GM18867 (cell line): Measurements from ENCODE around the gene DCAF11.

ENCODE experiments used
- ATAC-seq: cut with Tn5 transposase; IDR thresholded peaks from one replicate; pipeline ENCODE4 v1.9.1; 2021; ENCODE audit warnings: mild to moderate bottlenecking, moderate library complexity; ENCODE audit not compliant: unreplicated experiment

Gene DCAF11

DNA sequence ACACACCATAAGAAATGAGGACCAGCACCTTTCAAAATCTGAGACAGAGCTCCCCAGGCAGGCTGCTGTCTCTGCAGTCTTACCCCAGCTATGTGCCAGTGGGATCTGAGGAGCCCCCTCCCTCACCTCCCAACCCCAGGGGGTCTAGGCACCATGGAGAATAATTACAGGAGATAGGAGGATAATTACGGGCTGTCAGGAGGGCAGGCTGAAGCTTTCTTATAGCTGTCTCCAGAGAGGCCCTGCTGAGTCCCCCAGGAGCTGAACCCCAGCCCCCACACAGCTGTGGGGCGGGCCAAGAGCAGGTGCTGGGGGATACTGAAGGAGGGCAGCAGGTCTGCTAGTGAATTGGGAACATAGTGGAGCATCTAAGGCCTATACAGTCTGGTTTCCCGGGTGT lies 36.4 kb upstream of the DCAF11 start:
- no peak for ATAC-seq

DNA sequence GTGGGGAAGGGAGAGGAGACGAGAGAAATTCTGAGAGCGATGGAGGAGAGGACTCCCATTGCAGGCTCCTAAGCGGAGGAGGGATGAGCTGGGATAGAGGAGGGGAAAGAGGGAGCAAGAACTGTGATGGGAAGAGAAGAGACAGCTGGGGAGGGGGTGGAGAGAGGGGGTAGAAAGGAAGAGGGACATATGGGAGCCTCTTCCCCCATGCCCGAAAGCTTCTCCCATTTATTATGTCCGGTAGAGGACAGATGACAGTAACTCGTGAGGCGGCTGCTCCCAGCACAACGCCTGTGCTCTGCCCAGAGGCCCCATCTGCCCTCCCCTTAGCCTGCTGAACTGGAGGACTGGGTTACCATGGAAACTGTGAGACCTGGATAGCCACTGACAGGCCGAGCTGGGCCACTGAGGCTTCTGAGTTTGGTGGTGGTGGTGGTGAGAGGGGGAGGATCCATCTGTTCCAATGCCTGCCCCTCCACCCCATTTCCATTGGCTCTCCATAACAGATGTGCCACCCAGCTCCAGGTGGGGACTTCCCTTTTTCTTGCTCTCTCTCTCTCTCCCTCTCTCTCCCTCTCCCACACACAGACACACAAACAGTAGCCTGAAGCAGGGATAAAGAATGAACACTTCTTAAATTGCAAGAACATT lies 35.0 kb upstream of the DCAF11 start:
- ATAC-seq: no peak

DNA sequence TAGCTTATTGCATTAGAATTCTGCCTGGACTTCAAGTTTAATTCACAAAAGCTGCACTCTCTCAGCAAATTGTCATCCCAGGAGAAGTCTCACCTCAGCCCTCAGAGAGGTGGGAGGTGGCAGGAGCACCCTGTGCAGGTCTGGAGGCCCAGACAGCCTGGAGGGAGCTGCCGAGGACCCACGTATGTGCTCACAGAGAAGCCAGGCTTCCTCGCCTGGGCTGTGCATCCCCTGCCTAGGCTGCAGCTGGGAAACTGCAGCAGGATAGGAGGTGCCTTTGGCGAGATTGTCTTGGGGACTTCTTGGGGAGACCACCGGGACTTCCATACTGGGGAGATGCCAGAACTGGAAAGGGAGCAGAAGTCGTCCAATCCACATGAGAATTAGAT lies 34.4 kb upstream of the DCAF11 start:
- ATAC-seq: no peak

DNA sequence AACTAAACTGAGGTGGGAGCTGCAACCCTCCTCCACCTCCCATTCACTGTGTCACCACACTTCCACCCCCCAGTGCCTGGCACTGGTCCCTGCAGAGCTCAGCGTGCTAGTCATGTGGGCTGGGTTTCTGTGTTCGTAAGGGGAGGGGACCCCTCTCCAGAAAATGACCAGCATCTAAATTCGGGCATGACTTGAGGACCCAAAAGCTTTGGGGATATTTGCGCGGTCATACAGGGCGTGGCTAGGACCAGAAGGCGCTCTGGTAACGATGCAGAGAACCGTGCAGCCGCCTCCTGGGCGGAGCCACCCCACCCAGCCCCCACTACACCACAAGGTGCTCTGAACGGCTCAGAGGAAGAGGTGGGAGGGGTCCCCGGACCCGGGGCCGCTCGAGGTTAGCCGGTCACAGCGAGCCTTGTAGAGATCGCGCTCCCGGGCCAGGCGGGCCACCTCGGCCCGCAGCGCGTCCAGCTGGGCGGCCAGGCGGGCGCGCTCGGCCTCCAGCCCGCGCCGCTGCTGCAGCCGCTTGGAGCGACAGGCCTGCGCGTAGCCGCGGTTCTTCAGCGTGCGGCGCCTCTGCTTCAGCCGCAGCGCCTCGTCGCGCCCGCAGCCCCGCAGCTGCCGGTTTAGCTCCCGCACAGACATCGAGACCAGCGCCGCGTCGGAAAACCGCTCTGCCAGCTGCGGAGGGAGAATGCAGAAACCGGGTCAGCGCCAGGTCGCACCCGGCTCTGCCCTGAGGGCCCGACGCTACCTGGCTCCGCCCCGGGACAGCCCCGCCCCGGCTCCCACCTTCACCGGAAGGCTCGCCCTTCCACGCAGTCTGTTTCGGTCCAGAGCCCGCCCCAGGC lies 33.5 kb upstream of the DCAF11 start:
- ATAC-seq: peak; percentile 90

DNA sequence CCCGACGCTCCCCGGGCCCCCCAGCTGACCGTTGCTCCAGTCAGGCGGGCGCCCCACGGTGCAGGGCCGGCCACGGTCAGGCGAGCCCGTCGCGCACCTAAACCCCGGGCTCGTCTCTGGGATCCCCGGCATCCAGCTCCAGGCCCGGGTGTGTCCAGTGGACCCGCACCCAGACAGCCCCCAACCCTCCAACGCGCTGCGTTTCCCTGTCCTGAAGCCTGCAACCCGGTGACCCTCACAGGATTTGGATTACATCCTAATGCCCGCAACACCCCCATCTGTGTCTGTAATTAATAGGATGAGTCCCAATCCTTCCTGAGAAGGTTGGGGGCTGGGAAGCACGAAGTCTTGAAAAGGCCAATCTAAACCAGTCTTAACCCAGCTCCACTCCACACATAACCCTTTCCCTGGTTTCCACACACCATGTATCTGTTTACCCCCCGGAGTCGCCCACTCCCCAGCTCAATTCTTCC lies 32.8 kb upstream of the DCAF11 start:
- ATAC-seq: no peak

DNA sequence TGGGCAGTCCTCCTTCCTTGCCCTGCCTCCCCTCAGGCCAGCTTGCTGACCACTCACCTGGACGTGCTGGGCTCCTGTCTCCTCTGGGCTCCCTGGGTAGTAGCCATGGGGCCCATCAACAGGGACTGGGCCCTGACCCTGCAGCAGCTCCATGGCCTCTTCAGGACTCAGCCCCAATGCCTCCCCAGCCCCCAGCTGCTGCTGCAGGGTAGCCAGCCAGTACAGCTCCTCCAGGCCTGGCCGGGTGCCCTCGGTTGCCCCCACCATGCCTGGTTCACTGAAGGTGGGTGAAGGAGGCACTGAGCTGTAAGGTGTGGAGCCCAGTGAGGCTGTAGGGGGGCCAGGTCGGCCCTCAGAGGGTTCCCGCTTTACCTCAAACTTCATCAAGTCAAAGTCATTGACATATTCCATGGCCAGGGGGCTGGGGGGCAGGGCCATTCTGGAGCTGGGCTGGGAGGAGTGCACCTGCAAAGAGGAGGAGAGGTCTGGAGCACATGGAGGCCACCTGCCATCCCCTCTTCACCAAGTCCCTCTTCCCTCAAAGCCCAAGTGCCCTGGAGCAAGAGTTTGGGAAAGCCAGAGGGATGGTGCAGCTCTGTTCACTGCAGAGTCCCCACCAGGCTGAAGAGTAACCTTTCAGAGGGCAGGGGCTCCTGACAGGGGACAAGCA lies 32.0 kb upstream of the DCAF11 start:
- ATAC-seq: no peak

DNA sequence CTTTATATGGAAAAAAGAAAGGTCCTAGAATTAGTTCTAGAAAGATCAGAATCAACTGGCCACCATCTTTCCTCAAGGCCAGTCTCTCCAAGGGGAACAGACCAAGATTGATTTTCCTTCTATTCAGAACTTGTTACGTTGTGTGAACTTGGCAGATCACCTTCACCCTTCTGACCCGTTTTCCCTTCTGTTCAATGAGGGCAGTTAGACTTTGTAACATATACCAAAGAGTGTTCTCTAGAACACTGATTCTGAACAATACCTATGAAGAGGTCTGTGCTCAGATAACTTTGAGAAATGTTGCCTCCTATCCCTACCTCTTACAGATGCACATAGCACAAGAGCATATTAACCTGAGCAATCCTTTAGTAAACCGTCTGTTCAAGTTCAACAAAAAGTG lies 31.1 kb upstream of the DCAF11 start:
- no peak for ATAC-seq

DNA sequence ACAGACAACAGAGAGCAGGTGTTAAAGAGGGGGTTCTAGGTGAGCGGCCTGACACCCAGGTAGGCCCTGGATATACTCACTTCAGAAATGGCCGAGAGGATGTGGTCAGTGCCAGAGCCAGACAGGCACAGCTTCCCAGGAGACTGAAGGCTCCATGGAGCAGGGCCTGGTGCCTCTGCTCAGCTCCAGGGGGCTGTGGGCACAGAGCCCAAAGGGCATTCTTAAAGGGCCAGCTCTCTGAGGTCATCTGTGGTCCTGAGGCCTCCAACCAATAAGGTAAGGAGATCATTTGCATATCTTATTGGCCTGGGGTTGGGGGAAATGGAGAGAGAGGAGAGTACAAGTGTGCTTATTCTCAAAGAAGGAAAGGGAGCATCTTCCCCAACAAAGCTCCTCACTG lies 30.1 kb upstream of the DCAF11 start:
- no peak for ATAC-seq

DNA sequence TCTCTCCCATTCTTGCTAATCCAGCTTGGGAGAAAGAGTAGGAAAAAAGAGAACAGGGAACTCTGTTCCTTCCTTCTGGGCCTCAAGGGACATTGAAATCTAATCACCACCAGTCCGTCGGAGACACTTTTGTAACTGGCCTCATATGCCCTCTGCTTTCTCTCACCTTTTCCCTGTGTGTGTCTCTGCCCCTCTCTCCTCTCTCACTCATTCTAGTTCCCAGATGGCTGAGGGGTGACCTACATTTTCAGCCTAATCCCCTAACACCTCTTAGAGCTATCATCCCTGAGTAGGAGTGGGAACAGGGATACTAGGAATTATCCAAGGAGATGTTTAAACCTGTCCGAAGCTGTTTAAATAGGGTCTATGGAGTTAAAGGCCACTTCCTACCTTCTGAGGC lies 29.4 kb upstream of the DCAF11 start:
- ATAC-seq: no peak

DNA sequence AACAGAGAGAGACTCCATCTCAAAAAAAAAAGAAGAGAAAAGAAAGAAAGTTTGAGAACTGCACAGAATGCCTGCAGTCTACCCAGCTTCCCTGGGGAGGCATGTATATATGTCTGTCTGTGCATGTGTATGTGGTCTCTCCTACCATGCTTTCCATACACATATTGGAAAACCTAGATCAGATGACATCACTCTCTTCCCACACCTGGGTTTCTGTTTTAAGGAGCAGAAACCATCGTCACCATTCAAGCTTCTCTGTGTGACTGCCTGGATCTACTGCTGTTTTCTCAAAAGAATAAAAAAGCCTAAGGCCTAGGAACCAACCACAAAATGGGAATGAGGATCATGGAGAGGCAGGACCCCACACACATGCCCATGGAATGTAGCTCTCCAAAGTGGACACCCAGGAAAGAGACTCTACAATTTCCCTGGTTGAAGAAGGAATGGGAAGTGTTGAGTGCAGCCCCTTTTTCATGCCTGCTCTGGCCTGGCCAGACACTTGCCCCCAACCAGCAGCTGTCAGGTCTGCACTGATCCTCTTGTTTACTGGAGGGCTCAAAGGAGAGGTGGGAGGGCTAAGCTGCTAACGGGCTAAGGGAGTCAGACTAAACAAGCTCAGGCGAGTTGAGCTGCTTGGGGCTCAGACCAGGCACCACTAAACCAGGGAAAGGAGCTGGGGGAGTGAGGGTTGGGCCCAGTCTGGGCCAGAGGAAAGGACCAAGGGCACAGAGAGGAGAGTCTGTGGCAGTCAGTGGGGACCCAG lies 28.2 kb upstream of the DCAF11 start:
- no peak for ATAC-seq

DNA sequence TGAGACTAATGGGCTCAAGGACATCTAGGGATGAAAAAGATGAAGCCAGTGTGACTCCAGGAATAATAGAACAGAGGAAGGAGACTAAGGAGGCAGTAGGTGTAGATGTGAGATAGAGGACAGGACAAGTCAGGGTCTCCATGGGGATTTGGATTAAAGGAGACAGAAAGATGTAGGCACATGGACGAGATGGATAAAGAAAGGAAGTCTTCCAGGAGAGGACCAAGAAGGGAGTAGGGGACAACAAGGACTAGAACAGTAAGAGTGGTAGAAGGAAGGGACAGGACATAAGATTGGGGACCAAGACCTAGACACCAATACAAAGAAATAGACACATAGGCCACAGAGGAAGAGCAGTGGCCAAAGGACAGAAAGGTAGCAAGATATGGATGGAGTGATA lies 27.6 kb upstream of the DCAF11 start:
- no peak for ATAC-seq

DNA sequence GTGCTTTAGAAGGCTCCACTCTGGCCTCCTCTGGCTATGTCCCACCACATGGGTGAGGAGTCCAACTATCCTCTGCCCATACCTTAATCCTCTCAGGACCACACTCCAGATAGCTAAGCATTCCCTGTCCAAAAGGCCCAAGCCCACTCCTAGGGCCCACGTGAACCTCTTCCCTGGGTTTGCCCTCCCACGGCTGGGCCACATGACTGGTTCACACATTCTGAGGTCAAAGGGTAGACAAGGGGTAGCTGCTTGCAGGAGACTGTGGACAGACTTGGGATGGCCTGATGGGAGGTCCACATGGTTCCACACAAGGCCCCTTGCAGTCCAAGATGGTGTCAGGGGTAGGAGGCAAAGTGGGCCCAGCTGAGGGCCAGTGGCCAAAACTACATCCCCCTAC lies 26.5 kb upstream of the DCAF11 start:
- ATAC-seq: no peak

DNA sequence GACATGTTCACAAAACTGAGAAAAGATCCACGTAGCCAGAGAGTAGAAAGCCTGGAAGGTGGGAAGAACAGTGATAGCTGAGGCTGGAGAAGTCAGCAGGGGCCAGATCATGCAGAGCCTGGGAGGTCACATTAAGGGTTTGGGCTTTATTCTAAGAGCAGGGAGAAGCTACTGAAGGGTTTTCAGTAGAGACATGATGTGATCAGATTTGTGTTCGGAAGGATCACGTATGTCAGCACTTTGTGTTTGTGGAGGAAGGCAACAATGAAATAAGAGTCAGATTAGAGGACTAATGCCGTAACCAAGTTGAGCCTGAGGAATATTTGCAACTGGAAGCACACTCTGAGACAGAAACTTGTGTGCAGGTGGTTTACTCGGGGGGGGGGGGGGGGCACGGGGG lies 24.7 kb upstream of the DCAF11 start:
- no peak for ATAC-seq

DNA sequence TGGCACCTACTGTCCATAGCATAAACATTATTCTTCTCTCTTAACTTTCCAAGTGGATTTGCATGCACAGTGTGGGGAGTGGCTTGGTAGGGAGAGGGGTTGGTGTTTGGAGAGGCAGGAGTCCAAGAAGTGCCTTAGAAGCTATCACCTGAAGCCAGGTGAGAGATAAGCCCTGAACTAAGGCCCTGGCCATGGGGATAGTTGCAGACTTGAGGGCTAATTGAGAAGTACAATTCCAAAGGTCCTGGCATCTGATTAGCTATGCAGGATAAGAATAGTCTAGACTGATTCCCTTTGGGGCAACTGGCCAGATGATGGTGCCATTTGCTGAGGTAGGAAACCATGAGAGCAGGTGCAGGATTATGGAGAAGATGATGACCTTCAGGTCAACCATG lies 22.5 kb upstream of the DCAF11 start:
- no peak for ATAC-seq

DNA sequence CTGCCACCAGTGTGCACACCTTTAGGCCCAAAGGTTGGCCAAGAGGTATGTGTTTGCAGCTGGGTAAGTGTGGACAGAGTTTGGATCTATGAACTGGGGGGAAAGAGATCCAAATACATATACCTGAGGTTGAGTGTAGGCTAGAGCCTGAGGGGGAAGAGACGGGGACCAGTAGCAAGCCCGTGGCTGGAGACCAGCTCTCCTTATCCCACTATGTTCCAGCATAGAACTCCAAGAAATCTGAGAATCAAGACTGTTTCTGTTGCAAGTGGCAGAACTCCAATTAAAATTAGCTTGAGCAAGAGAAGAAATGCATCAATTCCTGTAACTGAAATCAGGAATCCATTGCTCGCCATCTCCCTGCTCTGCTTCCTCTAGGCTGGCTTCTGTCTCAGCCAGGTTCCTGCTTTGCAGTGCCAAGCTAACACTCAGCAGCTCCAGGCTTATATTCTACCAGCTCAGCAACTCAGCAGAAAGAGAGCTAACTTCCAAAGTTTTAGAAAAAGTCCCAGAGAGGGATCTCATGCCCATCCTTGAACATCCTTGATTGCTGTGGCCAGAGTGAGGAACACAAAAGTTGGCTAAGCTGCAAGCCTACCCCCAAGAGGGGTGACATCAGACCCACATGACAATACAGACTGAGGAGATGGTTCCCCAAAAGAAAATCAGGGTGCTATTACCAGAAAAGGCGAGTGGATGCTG lies 21.9 kb upstream of the DCAF11 start:
- ATAC-seq: no peak

DNA sequence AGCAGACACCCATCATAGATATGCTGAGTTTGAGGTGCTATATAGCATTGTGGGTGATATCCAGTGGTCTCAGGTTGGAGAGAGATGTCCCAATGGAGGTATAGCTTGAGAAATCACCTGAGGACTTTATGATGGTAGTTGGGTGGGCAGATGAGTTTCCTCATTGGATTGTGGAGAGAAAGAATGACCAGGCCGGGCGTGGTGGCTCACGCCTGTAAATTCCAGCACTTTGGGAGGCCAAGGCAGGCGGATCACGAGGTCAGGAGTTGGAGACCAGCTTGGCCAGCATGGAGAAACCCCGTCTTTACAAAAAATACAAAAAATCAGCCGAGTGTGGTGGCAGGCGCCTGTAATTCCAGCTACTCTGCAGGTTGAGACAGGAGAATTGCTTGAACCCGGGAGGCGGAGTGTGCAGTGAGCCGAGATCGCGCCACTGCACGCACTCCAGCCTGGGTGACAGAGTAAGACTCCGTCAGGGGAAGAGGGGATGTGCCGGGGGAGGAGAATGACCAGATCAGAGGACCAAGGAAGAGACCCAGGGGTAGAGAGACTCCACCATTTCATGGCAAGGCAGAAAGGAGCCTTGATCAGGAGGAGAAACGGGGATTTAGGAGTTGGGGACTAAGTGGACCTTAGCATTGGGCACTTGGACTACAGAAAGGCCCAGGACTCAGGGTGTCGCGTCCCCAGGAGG lies 21.2 kb upstream of the DCAF11 start:
- no peak for ATAC-seq

DNA sequence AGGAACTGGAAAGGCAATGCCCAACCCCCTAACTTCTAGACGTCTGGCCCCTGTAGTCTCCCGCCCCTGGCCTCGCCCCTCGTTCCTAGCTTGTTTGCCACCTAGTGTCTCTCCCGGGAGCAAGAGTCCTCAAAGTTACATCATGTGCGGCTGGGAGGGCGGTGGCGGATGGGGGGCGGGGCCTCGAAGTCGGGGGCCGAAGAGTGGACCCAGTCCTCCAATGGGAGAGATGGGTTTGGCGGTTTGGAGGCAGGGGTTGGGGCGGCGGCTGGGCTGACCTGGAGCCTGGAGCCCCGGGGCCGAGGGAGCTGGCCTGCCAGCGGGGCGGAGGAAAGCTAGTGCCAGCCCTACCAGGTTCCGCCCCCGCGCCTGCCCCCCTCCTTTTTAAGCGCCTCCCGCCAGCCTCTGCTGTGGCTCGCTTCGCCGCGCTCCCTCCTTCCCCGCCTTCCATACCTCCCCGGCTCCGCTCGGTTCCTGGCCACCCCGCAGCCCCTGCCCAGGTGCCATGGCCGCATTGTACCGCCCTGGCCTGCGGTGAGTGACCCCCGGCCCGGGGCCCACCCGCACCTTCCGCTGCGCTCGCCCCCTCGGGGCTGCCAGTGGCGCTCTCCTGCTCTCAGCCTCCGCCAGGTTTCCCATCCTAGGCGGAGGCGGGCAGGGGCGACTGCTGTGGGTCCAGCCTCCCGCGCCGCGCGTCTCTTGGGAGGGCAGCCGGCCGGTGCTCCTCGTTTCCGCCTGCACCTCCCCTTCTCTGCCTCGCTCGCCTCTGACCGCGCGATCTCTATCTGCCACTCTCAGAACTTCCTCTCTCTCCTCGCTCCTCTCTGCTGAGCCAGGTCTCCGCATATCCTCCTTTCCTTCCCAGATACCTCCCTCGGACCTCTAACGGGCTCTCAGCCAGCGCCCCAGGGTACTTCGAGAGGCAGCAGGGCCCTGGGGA lies 20.4 kb upstream of the DCAF11 start, which contains the start of gene PCK2:
Gene PCK2, plus strand, starts transcription at position 411 of the 940 bp plus-strand sequence. Its CDS starts 95 bp downstream, at position 506.
- ATAC-seq: peak; percentile 59

DNA sequence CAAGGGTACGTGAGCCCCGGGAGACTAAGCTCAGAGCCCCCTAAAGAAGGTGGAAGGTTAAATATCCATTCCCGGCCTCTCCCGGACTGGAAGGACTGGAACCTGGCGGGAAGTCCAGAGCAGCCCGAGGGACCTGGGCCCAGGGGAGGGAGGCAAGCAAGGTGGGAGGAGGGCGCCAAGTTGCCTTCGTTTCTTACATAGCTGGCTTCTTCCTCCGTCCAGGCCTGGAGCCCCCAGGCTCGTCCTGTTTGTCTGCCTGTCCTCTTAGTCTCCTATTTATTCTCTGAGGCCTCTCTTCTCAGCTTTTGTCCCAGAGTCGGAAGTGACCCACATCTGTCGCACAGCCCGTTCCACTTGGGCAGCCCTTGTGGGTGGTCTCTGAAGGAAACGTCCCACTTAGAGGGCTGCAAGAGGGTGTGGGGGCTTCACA lies 19.7 kb upstream of the DCAF11 start:
- ATAC-seq: no peak
